D721Med (cell line): ENCODE measurements around the gene ALDH3B1.

Experiments used
- DNase-seq: peaks from one replicate; pipeline ENCODE4 v3.0.0; 2011; ENCODE audit warnings: low spot score; ENCODE audit not compliant: insufficient read length
- FAIRE-seq: peaks from 2 replicates; lab custom pipeline; 2011; peaks lifted over from hg19 to GRCh38; lab: Jason Lieb, UNC
- TF ChIP-seq, protein P1 (sequence below): IDR thresholded peaks from 2 replicates; pipeline ENCODE4 v1.5.1; 2012; ENCODE audit warnings: mild to moderate bottlenecking, control low read depth; ENCODE audit not compliant: insufficient read depth; ENCODE audit errors: missing control alignments

ALDH3B1 gene

DNA sequence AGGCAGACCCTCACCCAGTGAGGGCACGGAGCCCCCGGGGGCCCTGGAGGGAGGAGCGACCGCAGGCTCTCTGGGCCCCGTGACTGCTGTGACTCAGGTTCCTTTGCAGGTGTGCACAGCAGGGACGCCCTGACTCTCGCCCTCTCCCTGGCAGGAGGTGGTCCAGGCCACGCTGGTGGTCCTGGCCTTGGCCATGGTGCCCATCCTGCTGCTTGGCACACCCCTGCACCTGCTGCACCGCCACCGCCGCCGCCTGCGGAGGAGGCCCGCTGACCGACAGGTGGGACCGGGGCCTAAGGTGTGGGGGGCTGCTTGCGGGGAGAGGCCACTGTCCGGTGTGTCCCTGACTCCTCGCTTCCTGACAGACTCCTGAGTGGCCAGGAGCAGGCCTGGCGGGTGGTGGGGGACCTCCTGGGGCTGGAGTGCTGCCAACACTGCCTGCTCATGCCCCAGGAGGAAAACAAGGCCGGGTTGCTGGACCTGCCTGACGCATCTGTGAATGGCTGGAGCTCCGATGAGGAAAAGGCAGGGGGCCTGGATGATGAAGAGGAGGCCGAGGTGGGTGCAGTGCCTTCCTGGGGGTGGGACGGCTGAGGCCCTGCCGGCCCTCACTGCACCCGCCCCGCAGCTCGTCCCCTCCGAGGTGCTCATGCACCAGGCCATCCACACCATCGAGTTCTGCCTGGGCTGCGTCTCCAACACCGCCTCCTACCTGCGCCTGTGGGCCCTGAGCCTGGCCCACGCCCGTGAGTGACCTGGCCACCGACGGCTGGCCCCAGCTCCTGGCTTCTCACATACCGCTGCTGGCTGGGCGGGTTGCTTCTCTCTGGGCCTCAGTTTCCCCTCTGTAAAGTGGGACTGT is 39.6 kb downstream of the ALDH3B1 start:
- DNase-seq (peak; percentile 12), FAIRE-seq (no peak)
- TF ChIP-seq, protein P1, sequence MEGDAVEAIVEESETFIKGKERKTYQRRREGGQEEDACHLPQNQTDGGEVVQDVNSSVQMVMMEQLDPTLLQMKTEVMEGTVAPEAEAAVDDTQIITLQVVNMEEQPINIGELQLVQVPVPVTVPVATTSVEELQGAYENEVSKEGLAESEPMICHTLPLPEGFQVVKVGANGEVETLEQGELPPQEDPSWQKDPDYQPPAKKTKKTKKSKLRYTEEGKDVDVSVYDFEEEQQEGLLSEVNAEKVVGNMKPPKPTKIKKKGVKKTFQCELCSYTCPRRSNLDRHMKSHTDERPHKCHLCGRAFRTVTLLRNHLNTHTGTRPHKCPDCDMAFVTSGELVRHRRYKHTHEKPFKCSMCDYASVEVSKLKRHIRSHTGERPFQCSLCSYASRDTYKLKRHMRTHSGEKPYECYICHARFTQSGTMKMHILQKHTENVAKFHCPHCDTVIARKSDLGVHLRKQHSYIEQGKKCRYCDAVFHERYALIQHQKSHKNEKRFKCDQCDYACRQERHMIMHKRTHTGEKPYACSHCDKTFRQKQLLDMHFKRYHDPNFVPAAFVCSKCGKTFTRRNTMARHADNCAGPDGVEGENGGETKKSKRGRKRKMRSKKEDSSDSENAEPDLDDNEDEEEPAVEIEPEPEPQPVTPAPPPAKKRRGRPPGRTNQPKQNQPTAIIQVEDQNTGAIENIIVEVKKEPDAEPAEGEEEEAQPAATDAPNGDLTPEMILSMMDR = no peak

DNA sequence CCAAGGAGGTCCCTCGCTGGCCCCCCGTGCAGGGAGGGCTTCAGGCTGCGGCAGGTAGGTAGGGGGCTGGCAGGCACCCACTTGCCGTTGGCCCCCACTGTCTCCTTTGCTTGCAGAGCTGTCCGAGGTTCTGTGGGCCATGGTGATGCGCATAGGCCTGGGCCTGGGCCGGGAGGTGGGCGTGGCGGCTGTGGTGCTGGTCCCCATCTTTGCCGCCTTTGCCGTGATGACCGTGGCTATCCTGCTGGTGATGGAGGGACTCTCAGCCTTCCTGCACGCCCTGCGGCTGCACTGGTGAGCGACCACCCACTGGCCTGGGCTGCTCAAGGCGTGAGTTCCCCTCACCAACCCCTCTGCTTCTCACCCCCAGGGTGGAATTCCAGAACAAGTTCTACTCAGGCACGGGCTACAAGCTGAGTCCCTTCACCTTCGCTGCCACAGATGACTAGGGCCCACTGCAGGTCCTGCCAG is 40.3 kb downstream of the ALDH3B1 start:
- no peak for DNase-seq
- no peak for FAIRE-seq
- TF ChIP-seq, protein P1 = no peak

DNA sequence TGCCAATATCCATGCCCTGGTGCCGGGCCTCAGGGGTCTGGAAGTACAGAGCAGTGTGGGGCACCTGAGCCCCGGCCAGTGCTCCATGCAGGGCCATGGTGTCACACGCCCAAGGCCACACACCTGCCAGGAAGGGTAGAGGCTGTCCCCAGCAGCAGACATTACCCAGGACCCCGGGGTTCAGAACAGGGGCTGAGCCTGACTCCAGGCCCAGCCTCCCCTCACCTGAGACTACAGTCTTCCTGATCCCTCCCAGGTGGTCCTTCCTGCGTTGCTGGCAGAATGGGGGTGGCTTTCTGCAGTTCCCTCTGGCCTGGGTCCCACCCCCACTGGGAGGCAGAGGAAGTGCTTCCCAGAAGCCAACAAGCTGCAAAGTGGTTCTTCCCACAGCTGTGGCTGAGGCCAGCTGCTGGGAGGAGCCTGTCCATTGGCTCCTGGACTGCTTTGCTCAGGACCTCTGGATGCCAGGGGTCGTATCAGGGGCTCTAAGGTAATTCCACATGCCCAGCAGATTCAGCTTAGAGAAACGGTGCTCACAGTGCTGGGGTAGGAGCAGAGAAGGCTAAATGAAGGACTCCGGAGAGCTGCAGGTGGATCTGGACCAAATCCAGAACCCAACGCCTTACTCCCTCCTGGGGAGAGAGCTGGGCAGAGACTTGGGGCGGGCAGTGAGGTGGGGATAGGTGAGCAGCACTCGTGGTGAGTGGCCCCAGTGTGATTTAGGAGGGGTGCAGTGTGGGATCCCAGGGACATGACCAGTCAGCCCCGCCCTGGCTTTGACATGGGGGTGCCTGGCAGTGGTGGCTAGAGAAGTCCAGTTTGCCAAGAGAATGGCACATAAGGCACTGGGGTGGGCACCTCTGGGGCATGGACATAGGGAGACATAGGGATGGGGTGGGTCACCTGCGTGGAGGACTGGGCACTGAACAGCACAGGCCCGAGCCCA is 41.3 kb downstream of the ALDH3B1 start:
- DNase-seq = no peak
- FAIRE-seq = no peak
- TF ChIP-seq, protein P1 = no peak

DNA sequence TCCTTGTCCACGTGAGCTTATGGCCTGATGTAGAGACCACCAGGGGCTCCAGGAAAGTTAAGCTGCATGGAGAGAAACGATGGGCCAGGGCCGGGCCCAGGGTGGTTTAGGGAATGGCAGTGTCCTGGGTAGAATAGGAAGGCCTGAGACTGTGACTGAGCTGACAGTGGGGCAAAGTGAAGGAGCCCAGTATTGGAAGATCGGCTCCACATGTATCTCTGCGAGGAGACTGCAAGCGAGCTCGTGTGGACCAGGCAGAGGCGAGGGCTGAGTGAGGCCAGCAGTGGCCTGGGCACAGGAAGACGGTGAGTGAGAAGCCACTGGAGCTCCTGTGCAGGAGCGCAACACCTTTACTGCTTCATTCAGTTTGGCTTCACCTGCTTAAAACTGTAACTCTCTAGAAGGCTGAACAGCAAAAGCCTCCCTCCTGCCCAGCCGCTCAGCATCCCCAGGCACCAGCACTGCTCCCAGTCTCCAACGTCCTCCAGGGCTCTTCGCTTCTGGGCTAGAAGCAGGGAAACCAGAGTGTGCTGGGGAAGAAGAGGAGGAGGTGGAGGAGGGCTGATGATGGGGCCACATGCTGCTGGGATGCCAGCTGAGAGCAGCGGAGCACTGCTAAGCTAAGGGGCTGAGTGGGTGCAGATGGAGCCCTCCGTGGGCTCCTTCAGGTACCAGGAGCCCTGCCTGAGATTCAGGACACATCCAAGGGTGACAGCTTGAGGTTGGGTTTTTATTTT is 42.2 kb downstream of the ALDH3B1 start:
- FAIRE-seq = no peak
- TF ChIP-seq, protein P1 = no peak
- no peak for DNase-seq

DNA sequence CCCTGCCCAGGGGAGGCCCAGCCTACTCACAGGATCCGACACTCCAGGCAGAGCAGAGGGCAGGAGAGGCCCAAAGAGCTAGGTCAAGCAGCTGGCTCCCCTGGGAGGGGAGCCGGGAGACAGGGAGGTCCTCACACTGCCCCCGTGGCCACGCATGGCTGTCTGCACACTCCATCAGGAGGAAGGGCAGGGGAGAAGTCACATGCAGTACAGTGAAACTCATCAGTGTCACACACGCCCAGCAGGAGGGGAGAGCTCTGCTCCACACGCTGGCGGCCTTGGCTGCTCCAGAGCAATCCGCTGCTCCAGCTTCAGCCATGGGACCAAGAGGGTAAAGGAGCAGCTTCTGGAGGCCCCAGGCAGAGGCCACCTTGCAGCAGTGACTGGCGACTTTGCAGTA is 43.0 kb downstream of the ALDH3B1 start:
- peak; percentile 7 for DNase-seq
- TF ChIP-seq, protein P1 = no peak
- FAIRE-seq = no peak

DNA sequence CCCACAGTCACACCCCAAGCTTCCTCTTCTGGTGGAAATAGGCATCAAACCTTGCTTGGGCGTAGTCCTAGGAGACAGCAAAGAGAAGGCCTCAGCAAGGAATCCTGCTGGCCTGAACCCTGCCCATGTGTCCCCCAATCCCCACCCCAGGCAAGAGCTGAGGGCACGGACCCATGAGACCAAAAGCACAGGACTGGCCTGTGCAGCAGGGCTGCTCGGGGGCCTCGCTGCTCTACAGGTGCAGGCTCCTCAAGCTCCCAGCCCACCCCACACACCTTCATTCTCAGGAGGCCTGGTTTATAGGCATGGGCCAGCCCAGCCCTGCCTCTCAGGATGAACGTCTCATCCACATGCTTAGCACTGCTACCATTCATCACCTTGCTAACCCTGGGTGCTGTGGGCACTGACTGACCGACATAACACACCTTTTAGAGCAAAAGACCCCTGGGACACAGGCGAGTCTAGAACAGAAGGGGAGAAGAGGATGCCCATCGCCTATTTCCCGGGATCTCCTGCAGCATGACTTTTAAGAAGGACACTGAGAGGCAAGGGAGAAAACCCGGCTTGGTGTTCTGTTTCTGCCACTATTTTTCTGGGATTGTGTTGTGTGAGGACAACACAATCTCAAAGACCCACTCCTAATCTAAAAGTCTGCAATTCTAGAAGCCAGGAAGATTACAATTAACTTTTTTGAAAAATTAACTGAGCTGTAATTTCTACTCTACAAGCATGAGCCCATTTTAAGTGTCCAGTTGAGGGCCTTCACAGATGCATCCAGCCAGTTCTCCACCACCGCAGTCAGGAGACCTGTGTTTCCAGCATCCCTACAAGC is 44.1 kb downstream of the ALDH3B1 start:
- FAIRE-seq (no peak), DNase-seq (no peak)
- TF ChIP-seq, protein P1 = no peak
